GM18498 (cell line): ENCODE results near the gene NEURL2.
"Not testable (repeated sequence)": the region's sequence is repeated elsewhere in the genome, so short reads cannot be mapped to it uniquely, and the experiment has no call there.

Experiments used
- ATAC-seq: cut with Tn5 transposase; IDR thresholded peaks from one replicate; pipeline ENCODE4 v1.9.1; 2021; ENCODE audit warnings: mild to moderate bottlenecking, moderate library complexity; ENCODE audit not compliant: unreplicated experiment

Gene NEURL2, protein sequence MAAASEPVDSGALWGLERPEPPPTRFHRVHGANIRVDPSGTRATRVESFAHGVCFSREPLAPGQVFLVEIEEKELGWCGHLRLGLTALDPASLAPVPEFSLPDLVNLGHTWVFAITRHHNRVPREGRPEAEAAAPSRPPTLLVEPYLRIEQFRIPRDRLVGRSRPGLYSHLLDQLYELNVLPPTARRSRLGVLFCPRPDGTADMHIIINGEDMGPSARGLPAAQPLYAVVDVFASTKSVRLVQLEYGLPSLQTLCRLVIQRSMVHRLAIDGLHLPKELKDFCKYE

DNA sequence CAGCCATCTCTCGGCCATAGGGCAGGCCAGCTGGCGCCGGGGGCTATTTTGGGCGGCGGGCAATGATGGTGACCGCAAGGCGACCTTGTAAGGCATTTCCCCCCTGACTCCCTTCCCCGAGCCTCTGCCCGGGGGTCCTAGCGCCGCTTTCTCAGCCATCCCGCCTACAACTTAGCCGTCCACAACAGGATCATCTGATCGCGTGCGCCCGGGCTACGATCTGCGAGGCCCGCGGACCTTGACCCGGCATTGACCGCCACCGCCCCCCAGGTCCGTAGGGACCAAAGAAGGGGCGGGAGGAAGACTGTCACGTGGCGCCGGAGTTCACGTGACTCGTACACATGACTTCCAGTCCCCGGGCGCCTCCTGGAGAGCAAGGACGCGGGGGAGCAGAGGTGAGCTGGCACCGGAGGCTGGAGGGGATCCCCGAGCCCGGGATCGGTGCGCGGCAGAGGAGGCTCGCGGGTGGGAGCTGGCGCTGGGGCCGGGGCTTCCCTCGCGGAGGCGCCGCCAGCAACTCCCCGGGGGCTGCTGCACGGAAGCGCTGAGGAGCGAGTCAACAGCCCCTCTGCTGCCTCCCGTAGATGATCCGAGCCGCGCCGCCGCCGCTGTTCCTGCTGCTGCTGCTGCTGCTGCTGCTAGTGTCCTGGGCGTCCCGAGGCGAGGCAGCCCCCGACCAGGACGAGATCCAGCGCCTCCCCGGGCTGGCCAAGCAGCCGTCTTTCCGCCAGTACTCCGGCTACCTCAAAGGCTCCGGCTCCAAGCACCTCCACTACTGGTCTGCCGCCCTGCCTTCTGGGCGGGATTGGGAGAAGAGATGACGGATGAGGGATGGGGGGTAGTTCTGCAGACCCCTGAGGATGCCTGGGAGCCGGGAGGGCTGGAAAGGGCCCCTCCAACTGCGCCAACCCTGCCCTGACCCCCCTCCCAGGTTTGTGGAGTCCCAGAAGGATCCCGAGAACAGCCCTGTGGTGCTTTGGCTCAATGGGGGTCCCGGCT, at the start of gene NEURL2, which contains the start of gene CTSA:
Gene NEURL2 (minus strand): TSS at position 224 of the 999 bp plus-strand sequence. CDS start 217 bp downstream, at position 7.
Gene CTSA (plus strand): TSS at position 351 of the 999 bp plus-strand sequence. CDS start 234 bp downstream, at position 585.
- peak; percentile 84 for ATAC-seq

DNA sequence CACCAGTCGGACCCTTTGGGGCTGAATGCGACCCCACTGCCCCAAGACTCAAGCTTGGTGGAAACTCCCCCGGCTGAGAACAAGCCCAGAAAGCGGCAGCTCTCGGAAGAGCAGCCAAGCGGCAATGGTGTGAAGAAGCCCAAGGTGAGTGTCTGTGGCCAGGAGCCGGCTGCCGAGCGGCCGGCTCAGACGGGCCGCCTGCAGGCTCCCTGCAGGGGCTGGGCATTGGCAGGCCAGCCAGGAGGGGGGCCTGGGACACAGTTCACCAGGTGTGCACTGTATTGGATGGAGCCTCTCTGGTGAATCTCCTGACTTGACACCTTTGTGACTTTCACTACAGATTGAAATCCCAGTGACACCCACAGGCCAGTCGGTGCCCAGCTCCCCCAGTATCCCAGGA, 49.5 kb upstream of the NEURL2 start:
- ATAC-seq: no peak

DNA sequence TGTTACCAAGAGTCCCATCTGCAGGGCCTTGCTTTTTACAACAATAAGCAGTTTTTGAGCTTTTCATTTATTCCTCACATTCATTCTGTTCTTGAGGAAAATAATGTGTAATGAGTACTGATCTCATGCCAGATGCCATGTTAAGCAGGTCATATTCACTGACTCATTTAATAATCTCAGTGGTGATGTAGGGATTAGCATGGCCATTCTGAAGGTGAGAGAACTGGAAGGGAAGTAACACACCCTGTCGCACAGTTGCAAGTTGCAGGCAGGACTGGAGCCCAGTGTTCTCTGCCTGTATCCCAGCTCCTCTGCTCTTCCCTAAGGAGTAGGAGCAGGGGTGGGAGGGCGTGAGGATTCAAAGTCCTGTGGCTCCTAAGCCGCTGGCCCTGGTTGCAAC, 49.0 kb upstream of the NEURL2 start:
- no peak for ATAC-seq

DNA sequence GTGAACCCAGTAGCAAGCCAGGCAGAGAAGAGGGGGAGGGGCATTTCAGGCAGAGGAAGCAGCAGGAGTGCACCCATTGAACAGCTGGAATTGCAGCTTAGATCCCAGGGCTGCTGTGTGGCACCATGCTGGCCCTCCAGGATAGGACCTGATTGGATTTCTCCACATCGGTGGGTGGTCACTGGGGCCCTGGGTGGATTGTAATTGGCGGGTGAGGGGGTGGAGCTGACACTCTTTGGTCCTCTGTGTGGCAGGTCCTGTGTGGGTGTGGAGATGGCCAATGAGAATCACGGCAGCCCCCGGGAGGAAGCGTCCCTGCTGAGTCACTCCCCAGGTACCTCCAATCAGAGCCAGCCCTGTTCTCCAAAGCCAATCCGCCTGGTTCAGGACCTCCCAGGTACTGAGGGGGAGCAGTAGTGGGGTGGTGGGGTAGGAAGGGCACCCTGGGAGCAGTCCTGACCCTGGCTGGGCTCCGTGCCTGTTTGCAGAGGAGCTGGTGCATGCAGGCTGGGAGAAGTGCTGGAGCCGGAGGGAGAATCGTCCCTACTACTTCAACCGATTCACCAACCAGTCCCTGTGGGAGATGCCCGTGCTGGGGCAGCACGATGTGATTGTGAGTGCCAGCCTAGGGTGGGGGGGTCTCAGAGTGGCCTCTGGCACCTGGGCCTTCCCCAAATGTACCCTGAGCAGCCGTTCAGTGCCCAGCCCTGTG, 47.9 kb upstream of the NEURL2 start:
- no peak for ATAC-seq

DNA sequence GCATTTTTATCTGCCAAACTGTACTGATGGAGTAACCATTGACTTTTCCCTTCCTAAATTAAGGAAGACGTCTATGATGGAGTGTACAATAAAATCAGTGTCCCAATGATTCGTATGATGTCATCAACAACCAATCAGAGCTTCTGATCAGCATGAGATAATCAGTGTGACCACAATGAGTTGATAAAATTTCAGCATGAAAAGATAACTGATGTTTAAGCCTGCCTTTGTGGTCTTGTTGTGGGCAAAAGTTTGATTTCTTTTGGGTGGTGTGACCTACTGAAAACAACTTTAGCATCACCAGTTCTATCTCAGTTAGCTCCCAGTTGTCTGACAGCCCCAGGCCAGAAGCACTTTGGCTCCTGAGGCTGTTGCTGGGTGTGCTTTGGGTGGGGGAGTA, 46.8 kb upstream of the NEURL2 start:
- ATAC-seq: no peak

DNA sequence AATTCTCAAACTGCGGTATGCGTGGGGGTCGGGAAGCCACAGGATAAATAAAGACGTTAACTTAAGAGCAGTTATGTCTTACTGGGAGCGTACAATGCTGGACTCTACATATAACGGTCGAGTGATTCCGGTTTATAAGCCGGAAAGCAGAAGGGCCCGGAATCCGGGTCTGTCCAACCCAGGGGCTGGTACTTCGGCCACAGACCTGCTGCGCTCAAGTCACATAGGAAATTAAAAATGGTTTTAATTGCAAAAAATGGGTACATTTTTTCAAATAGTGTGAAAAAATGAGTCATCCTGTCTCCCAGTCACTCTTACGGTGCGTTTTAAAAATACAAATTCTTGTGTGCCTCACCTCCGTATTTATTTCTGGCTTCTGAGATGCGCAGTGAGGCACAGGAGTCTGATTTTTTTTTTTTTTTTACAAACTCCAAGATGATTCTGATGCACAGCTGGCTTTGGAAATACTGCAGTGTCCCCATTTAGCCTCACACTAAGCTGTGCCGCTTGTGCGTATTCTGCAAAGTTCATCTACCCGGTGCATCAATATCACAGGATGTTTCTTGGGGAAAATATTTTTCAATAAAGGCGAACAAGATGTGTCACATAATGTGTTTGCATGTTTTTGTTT, 44.5 kb upstream of the NEURL2 start:
- ATAC-seq: peak; percentile 21

DNA sequence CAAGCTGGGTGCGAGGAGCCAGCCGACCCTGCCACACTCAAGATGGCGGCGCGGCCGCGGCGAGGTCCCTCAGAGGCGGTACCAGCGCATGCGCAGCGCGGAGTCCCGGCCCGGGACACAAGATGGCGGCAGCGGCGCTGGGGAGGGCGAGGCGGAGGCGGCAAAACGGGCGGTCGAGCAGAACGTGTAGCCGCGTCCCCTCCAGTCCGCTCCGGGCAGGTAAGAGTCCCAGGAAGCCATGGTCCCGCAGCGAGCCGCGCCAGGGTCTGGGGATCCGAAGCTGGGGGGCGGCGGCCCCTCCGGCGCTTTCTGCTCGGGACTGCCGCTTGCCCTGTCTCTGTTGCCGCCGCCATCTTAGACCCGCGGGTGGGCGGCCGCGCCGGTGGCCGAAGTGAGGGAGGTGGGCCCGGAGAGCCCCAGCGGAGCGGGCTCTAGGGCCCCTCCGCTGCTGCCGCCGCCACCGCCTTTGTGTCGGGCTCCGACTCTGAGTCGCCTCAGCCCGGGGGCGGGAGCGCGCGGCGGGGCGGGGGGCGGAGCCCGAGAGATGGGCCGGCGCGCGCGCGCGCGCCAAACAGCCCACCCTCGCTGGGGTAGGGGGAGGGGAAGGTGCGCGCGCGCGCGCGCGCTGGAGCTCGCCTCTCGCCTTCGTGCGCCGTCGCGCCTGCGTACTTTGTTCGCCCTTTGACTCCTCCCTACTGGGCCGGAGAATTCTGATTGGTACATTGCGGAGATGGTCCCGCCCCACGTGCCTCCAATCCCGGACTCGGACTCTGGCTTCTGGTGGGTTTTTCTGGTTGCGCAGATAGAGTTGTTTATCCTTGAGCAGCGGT, 43.8 kb upstream of the NEURL2 start, which contains the start of gene PCIF1:
Gene PCIF1 (plus strand): TSS at position 98 of the 830 bp plus-strand sequence. CDS start 4,317 bp downstream, outside the sequence.
- peak; percentile 79 for ATAC-seq

DNA sequence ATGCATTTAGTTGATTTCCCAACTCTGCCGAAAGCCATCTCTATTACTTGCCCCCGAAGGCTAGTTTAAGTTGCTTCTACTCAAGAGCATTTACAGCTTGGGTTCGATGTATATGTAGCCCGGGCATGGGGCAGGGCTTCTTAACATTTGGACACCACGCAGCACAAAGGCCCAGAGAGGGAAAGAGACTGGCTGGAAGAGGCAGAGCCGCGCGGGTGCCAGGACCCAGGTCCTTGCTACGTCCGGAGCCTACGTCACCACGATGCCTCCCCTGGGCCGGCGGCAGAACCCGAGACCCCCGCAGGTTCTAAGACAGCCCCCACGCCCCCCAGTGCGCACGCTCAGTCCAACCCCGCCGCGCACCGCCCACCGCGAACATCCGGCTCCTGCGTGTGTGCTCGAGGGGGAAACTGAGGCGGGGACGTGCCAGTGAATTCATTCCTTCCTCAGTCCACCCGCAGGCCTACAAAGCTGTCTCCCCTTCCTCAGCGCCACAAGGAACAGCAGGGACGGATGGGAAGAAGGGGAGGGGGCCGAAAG, 43.1 kb upstream of the NEURL2 start:
- peak; percentile 19 for ATAC-seq

DNA sequence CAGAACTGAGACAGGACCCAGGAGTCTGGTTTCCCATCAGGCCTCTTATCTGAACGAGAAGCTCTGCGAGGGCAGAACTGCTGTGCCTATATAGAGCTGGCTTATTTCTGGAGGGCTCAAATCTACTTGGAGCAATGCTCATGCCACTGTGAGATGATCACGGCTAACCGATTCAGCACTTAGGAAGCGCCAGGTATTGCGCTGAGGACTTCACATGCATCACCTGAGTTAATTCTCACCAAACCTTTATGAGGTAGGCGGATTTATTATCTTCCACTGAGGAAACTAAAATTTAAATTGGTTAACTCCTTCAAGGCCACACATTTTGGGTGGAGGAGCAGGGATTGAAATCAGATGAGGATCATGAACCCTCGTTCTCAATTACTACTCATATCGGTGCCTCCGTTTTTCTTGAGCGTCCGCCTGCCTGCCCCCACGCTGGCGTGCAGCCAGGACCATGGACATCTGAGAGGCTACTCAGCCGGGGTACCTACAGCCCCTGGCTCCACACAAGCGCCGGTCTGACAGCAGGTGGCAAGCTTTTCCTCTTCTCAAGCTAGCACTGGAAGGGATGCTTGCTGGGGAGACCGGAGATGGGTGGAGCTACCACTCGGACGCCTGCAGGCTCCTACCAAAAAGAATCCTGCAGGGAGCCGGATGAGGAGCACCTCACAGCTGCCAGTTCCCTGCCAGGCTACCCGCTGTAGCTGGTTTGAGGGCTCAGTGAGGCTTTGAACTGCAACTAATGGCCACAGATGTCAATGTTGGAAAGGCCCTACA, 42.4 kb upstream of the NEURL2 start:
- ATAC-seq: no peak

DNA sequence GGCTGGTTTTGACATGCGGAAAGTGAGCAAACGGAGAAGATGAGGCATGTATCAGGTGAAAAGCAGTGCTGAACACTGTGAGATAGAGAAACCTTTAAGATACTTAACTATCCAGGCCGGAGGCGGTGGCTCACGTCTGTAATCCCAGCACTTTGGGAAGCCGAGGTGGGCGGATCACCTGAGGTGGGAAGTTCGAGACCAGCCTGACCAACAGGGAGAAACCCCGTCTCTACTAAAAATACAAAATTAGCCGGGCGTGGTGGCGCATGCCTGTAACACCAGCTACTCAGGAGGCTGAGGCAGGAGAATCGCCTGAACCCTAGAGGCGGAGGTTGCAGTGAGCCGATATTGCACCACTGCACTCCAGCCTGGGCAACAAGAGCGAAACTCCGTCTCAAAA, 40.7 kb upstream of the NEURL2 start:
- not testable (repeated sequence) for ATAC-seq

DNA sequence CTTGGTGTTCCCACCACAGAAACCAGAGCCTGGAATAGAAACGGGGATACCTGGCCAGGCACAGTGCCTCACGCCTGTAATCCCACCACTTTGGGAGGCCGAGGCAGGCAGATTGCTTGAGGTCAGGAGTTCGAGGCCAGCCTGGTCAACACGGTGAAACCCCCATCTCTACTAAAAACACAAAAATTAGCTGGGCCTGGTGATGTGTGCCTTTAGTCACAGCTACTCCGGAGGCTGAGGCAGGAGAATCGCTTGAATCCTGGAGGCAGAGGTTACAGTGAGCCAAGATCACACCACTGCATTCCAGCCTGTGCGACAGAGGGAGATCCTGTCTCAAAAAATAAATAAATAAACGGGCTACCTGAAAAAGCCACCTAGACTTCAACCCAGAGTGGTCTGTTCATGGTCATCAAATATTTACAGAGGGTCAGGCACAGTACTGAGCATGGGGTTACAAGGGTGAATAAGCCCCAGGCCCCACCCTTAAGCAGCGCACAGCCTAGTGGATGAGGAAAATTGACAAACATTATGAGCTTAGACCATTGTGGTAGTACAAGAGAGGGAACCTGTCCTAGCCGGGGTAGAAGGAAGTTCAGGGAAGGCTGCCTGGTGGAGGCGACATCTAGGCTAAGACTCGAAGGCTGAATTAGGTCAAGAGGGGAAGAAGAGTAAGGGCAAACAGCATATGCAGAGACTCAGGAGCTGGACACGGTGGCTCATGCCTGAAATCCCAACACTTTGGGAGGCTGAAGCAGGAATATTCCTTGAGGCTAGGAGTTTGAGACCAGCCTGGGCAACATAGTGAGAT, 36.3 kb upstream of the NEURL2 start:
- ATAC-seq: no peak

DNA sequence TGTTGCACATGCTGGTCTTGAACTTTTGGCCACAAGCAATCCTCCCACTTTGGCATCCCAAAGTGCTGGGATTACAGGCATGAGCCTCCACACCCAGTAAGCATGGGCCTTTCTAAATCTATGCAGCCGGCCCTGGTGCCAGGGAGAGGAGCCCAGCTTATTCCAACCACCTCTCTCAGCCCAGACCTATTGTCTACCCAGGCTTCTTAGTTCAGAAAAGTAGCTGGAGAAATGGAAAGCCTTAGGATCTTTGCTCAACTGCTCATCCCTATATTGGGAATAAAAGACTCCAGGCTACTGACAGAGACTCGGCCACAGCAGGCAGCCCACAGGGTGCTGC, 35.7 kb upstream of the NEURL2 start:
- ATAC-seq: no peak

DNA sequence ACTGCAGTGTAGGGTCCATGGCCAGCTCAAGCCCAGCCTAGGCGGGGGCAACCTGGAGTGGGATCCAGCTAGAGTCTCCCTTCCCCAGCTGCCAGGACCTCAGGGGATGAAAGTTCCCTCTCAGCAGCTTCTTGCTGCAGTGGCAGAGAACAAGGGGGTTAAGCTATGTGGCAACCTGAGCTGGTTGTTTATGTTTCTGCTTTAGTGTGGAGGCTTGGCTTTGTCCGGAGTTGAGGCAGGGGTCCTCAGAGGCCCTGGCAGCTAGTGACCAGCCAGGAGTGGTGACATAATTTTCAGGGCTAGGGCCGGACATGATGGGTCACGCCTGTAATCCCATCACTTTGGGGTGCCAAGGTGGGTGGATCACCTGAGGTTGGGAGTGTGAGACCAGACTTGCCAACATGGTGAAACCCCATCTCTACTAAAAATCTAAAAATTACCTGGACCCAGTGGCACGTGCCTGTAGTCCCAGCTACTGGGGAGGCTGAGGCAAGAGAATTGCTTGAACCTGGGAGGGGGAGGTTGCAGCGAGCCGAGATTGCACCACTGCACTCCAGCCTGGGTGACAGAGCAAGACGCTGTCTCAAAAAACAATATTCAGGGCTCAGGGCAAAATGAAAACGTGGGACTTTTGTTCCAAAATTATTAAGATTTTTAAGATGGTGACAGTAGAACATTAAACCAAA, 35.0 kb upstream of the NEURL2 start:
- ATAC-seq: no peak

DNA sequence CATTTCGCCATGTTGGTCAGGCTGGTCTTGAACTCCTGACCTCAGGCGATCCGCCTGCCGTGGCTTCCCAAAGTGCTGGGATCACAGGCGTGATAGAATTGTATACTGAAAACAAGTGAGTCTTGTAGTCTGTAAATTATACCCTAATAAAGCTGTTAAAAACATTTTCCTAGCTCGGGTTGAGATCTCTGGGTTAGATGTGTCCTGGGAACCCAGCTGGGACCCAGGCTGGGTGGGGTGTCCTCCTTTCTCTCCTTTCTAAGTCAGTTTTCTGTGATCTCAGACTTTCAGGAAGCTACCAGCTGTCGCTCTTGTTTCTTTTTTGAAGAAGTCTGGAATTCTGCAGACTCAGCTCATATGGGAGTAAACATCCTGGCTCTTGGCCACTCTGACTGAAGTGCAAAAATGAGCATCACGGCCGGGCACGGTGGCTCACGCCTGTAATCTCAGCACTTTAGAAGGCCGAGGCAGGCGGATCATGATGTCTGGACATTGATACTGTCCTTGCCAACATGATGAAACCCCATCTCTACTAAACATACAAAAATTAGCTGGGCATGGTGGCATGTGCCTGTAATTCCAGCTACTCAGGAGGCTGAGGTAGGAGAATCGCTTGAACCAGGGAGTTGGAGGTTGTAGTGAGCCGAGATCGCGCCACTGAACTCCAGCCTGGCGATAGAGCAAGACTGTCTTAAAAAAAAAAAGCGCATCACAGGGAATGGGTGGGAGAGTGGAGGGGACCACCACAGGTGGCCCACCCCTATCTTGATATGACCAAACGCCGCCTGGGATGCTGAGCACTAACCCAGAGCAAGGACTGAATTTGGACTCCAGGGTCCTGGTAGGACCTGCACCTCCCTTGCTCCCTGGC, 33.6 kb upstream of the NEURL2 start:
- no peak for ATAC-seq

DNA sequence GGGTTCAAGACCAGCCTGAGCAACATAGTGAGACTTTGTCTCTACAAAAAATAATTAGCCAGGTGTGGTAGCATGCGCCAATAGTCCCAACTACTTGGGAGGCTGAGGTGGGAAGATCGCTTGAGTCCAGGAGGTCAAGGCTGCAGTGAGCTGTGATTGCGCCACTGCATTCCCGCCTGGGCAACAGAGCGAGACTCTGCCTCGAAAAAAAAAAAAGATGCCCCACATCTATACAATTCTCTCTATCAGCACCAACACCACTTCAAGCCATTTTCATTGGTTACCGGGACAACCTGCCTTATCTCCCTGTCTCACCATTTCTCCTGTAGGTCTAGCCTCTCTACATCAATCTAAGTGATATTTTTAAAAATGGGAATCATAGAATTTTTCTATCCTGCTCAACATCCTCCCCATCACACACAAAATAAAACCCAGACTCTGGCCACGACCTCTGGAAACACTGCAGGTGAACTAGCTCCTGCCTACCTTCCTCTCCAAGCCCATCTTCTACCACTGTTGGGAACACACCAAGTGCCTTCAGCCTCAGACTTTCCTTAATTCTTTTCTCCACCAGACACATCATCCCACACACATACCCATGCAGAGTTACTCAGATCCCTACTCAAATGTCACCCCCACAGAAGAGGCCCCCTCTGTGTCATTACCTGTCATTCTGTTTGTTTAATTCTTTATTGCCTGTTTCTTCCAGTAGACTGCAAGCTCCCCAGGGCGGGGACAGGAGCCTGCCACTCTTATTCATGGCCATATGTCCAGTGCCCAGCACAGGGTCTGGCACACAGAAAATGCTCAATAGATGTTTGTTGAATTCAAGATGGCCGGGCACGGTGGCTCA, 30.6 kb upstream of the NEURL2 start:
- ATAC-seq: no peak
